GM19452 (cell line): ENCODE measurements around the gene MST1R.

Experiments used
- ATAC-seq: cut with Tn5 transposase; IDR thresholded peaks from one replicate; pipeline ENCODE4 v1.9.1; 2021; ENCODE audit not compliant: unreplicated experiment

MST1R gene

DNA sequence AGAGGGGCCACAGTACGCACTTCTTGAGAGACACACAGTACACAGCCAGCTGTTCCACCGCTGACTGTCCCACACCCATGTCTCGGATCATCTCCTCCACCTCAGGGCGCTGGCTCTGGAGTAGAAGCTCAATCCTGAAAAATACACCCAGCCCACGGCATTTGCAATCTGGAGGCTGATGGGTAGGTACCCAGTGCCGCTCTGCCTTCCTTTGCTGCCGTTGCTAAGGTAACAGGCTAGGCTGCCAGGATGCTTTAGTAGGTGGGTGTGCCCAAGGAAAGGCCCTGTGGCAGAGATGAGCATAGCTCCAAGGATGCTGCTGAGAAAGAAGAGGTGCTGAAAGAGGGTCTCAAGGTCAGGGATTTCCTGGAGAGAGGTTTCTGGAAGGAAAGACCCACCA lies 61.9 kb downstream of the MST1R start:
- ATAC-seq = no peak

DNA sequence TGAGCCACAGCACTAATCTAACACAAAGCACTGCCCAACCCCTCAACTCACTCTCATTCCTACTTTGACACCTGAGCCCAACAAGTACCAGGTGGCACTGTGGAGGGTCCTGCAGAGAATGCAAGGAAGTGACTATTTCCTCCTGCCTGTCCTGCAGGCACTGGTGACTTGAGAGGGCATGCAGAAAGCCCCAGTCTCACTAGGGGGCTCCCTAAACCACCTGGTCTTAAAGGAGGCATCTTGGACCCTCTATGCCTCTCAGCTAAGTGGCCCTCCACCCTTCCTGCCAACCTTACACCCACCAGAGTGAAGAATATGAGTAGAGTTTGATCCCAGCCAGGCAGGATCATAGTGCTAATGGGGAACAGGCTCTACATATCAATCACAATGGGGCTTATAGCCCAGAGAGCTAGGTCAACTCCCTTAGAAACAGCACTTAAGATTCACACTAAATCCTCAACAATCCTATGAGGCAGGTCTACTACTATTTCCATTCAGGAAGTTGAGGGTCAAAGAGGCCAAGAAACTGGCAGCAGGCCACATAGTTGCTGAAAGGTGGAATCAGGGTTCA lies 62.5 kb downstream of the MST1R start:
- no peak for ATAC-seq

DNA sequence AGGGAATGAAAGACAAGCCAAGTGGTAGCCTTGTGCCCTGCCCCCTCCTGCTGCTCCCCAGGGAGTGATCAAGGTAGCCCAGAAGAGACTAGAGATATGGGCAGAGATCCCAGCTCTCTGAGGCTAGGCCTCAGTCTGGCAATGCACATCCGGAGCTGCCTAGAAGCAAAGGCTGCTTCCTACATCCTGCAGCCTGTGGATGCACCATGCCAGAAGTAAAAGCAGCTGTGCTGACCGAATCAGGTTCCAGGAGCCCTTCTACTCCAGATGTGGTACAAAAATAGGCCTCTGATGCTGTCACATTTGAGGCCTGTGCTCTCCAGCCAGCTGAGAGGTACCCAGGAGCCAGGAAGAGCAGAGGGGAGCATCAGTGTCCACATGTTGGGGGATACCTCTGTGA lies 63.3 kb downstream of the MST1R start:
- ATAC-seq = no peak

DNA sequence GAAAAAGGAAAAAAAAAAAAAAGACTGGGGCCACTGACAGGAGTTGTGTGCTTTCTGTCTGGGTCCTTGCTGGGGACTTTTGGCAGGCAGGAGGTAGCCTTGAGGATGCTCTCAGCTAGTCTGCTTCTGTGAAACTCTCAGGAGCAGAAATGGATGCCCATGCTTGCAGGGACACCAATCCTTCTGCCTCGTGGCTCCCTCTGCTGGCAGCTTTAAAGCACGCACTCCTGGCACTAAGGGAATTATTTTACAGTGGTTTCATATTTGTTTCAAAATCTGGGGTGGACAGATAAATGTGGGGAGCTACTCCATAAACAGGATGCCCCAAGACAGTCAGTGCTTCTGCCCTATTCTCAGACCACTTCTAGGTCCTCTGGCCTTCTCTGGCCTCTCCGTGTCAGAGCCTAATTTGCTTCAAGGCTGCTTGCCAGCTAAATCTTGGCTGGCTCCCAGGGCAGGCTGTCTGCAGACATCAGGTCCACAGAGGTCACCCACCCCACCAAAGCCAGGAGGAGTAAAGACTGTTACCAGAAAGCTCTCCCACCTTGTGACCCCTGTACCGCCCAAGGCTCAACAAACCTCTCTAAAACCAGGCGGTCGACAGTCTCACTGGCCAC lies 64.4 kb downstream of the MST1R start:
- ATAC-seq = no peak
